Uterus (tissue), 4 donors: ENCODE results near the gene CDH2. TPM values are rescaled to one million over a fixed set of nuclear protein-coding genes. Genes with fewer than 3 reads are reported as not detected.

Experiments
- DNase-seq, 2 donors: peaks; one replicate each; pipeline ENCODE4 v3.0.0-alpha.2; 2019 to 2020
- H3K27ac ChIP-seq, 2 donors: fragments of 200-600 bp; sonication (generic); 1 replicate in 1 of 2; 2 replicates in 1 of 2; pipeline ENCODE4 v1.5.1; 2016 to 2018
- H3K27me3 ChIP-seq, 2 donors: fragments of 200-600 bp; sonication (generic); one replicate each; pipeline ENCODE4 v1.5.1; 2018 to 2019; ENCODE audit warnings: control low read depth in 1 of 2
- H3K36me3 ChIP-seq, 2 donors: fragments of 200-600 bp; sonication (generic); one replicate each; pipeline ENCODE4 v1.5.1; 2019; ENCODE audit warnings: control low read depth in 1 of 2
- H3K4me1 ChIP-seq, 2 donors: fragments of 200-600 bp; sonication (generic); one replicate each; pipeline ENCODE4 v1.5.1; 2018 to 2019; ENCODE audit warnings: control low read depth in 1 of 2
- H3K4me3 ChIP-seq, 2 donors: fragments of 200-600 bp; sonication (generic); 1 replicate in 1 of 2; 2 replicates in 1 of 2; pipeline ENCODE4 v1.5.1; 2018 to 2019; ENCODE audit warnings: mild to moderate bottlenecking in 1 of 2
- H3K9me3 ChIP-seq, 2 donors: fragments of 200-600 bp; sonication (generic); one replicate each; pipeline ENCODE4 v1.5.1; 2019; ENCODE audit warnings: control low read depth in 1 of 2
- CTCF ChIP-seq, 4 experiments: fragments of 200-600 bp in 2 of 4; fragments of 450-650 bp in 2 of 4; sonication (generic) in 2 of 4; IDR thresholded peaks; one replicate each; pipeline ENCODE4 v1.5.1; 2016 to 2019; ENCODE audit warnings: antibody characterized with exemption in 4 of 4, mild to moderate bottlenecking in 2 of 4, moderate library complexity in 1 of 4
- POLR2A ChIP-seq, 2 donors: fragments of 450-650 bp; IDR thresholded peaks; one replicate each; pipeline ENCODE4 v1.6.1; 2016; ENCODE audit warnings: antibody characterized with exemption in 2 of 2, mild to moderate bottlenecking in 1 of 2, moderate library complexity in 1 of 2
- intact Hi-C: fragments of 100-400 bp; cut with DNase I; formaldehyde crosslinking; loops from one replicate; pipeline ENCODE4 v1.15.1; 2023; ENCODE audit warnings: low total_unique reads
- total RNA-seq, 4 donors: library from RNA; depleted of rRNA in 3 of 4; stranded (reverse); fragments of >200 nt in 3 of 4; gene quantifications; one replicate each; pipeline versions ENCODE4 v1.1.0 to v1.2.4, GENCODE V29; 2014 to 2023
- donor health status: DM: yes; HTN: yes; CAD: no.

CDH2 gene
- total RNA-seq, 4 donors from 2014 or later = 0.26 to 58.2 (median 1.9) TPM

DNA sequence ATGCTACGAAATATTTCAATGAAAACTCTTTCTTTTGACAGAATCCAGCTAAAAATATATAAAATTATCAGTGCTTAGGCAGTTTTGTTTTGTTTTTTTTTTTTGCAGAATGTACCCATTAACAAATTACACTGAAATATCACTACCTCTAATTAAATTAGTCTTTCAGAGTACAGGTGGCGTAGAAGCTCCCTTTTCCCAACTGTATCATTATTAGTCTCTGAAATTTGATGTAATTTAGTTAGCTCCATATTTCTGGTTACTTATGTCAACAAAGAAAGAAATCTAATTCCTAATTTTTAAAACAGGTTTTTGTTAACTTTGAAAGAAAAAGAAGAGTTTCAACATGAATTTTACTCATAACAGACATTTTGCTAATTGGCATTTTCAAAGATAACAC is 149.2 kb downstream of the CDH2 start:
- TF ChIP-seq CTCF (IDR thresholded peaks at IDR 0.05) = no peak
- TF ChIP-seq POLR2A (IDR thresholded peaks at IDR 0.05) = no peak
- no peaks in the 10 kb centered on the region for H3K4me1 ChIP-seq
- intact Hi-C loops = no loop called here

GRCh38 chr18:28019425-28020108 is 157.4 kb downstream of the CDH2 start:
- H3K27me3 ChIP-seq = no peaks in the 10 kb centered on the region
- no peaks in the 10 kb centered on the region for H3K36me3 ChIP-seq
- intact Hi-C loops = no loop called here
- H3K27ac ChIP-seq = no peak overlapping the region
- no peaks in the 10 kb centered on the region for H3K4me1 ChIP-seq
- no peak for DNase-seq
- H3K9me3 ChIP-seq = no peaks in the 10 kb centered on the region
- H3K4me3 ChIP-seq = no peak overlapping the region
- no peak for TF ChIP-seq POLR2A (IDR thresholded peaks at IDR 0.05)
- TF ChIP-seq CTCF (IDR thresholded peaks at IDR 0.05) = no peak

More for the DNA sequence above, 149.2 kb downstream of the CDH2 start:
- no peak for DNase-seq
- Histone ChIP-seq H3K9me3 (no peaks in the 10 kb centered on the region), H3K36me3 (no peaks in the 10 kb centered on the region), H3K4me3 (no peak overlapping the region), H3K27ac (no peak overlapping the region), H3K27me3 (no peaks in the 10 kb centered on the region)

DNA sequence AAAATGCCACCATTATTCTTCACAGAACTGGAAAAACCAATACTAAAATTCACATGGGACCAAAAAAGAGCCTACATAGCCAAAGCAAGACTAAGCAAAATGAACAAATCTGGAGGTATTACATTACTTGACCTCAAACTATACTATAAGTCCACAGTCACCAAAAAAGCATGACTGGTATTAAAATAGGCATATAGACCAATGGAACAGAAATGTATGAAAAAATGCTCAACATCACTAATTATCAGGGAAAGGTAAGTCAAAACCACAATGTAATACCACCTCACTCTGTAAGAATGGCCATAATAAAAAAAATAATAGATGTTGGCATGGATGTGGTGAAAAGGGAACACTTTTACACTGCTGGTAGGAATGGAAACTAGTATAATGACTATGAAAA is 158.6 kb downstream of the CDH2 start:
- H3K36me3 ChIP-seq = no peaks in the 10 kb centered on the region
- no peaks in the 10 kb centered on the region for H3K9me3 ChIP-seq
- intact Hi-C loops = no loop called here
- no peak for TF ChIP-seq POLR2A (IDR thresholded peaks at IDR 0.05)
- no peak for TF ChIP-seq CTCF (IDR thresholded peaks at IDR 0.05)
- no peaks in the 10 kb centered on the region for H3K4me1 ChIP-seq
- DNase-seq = no peak
- no peak overlapping the region for H3K4me3 ChIP-seq
- H3K27me3 ChIP-seq = no peaks in the 10 kb centered on the region
- H3K27ac ChIP-seq = no peak overlapping the region

- Histone ChIP-seq H3K36me3 (no peaks in the 10 kb centered on the region), H3K27ac (no peak overlapping the region), H3K4me3 (no peak overlapping the region), H3K4me1 (no peaks in the 10 kb centered on the region), H3K27me3 (no peaks in the 10 kb centered on the region), H3K9me3 (no peaks in the 10 kb centered on the region)
- intact Hi-C loops = no loop called here
- TF ChIP-seq POLR2A (IDR thresholded peaks at IDR 0.05) = no peak
- no peak for TF ChIP-seq CTCF (IDR thresholded peaks at IDR 0.05)
- no peak for DNase-seq
Measured at GRCh38 chr18:28015671-28016070, 161.3 kb downstream of the CDH2 start.

GRCh38 chr18:28013066-28013465 is 163.9 kb downstream of the CDH2 start:
- Histone ChIP-seq H3K27ac (no peak overlapping the region), H3K36me3 (no peaks in the 10 kb centered on the region), H3K4me3 (no peak overlapping the region), H3K27me3 (no peaks in the 10 kb centered on the region), H3K4me1 (no peaks in the 10 kb centered on the region), H3K9me3 (no peaks in the 10 kb centered on the region)
- TF ChIP-seq CTCF (IDR thresholded peaks at IDR 0.05) = no peak
- TF ChIP-seq POLR2A (IDR thresholded peaks at IDR 0.05) = no peak
- intact Hi-C loops = no loop called here
- no peak for DNase-seq
